GM10248 (cell line): ENCODE measurements around the gene PFKFB1.

Source experiments
- CTCF ChIA-PET: fragments of 300-600 bp; sonication (Branson Sonifier 250); formaldehyde crosslinking; extraction: SDS; loops from one replicate; lab custom pipeline; 2021; ENCODE audit warnings: antibody characterized with exemption; lab: Yijun Ruan, JAX
- POLR2A ChIA-PET: fragments of 350-650 bp; sonication (Branson Sonifier 250); formaldehyde crosslinking; extraction: SDS; loops from one replicate; lab custom pipeline; 2020; ENCODE audit warnings: antibody characterized with exemption; lab: Yijun Ruan, JAX
- DNase-seq: peaks from one replicate; pipeline ENCODE4 v3.0.0; 2012; ENCODE audit errors: extremely low spot score
- CTCF ChIP-seq: IDR thresholded peaks from 2 replicates; pipeline ENCODE4 v1.5.1; 2012; ENCODE audit warnings: mild to moderate bottlenecking, low read depth; ENCODE audit errors: extremely low read depth, missing control alignments, control extremely low read depth

PFKFB1 gene

GRCh38 chrX:54950730-54951375, 43.1 kb downstream of the PFKFB1 start:
- DNase-seq, result no peak
- ChIA-PET CTCF (no interaction called here), POLR2A (no interaction called here)
- no peak for TF ChIP-seq CTCF

- TF ChIP-seq CTCF, result no peak
- ChIA-PET POLR2A (no interaction called here), CTCF (interaction anchor here (3.4 kb wide), 1 partner anchor 8 kb away, joined by 11 read pairs; no protein-coding TSS in a partner anchor)
- DNase-seq, result no peak
Observed at GRCh38 chrX:54945224-54945623, 48.8 kb downstream of the PFKFB1 start.

GRCh38 chrX:54944816-54945215, 49.2 kb downstream of the PFKFB1 start:
- DNase-seq, result no peak
- POLR2A ChIA-PET, result no interaction called here
- CTCF ChIA-PET, result interaction anchor here (3.4 kb wide), 1 partner anchor 9 kb away, joined by 11 read pairs; no protein-coding TSS in a partner anchor
- TF ChIP-seq CTCF, result no peak

- DNase-seq, result no peak
- CTCF ChIA-PET, result no interaction called here
- POLR2A ChIA-PET, result no interaction called here
- TF ChIP-seq CTCF, result no peak
Observed at GRCh38 chrX:54937416-54937815, 56.6 kb downstream of the PFKFB1 start.

- no peak for DNase-seq
- ChIA-PET POLR2A (no interaction called here), CTCF (no interaction called here)
- TF ChIP-seq CTCF, result no peak
Observed at GRCh38 chrX:54935306-54935705, 58.7 kb downstream of the PFKFB1 start.

GRCh38 chrX:54934890-54935289, 59.1 kb downstream of the PFKFB1 start:
- POLR2A ChIA-PET, result no interaction called here
- DNase-seq, result no peak
- TF ChIP-seq CTCF, result no peak
- CTCF ChIA-PET, result no interaction called here

GRCh38 chrX:54934058-54934457, 59.9 kb downstream of the PFKFB1 start:
- no peak for DNase-seq
- ChIA-PET CTCF (no interaction called here), POLR2A (no interaction called here)
- TF ChIP-seq CTCF, result no peak
